K562 (cell line): ENCODE data around the gene ROBO2. TPM values are rescaled to one million over a fixed set of nuclear protein-coding genes. Genes with fewer than 3 reads are reported as not detected.

Source experiments
- ATAC-seq: fragments of 200-7000 bp; cut with Tn5 transposase; 3 replicates; pipeline ENCODE4 v1.9.1; 2020; ENCODE audit warnings: moderate library complexity
- BruUV-seq: library from RNA; stranded (reverse); fragments of 400-500 nt; replicated peaks from 2 replicates; lab custom pipeline; 2021; lab: Mats Ljungman, UMichigan
- CTCF ChIA-PET: fragments of 300-600 bp; formaldehyde crosslinking; extraction: SDS; loops from one replicate; lab custom pipeline; 2021; ENCODE audit warnings: low intra/inter-chr PET ratio; lab: Yijun Ruan, JAX
- POLR2A ChIA-PET: fragments of 300-600, 350-650 bp; sonication (Branson Sonifier 250); formaldehyde crosslinking; extraction: SDS; loops from one replicate; lab custom pipeline; 2021; ENCODE audit warnings: antibody characterized with exemption, inconsistent platforms; lab: Yijun Ruan, JAX
- DNase-seq, 4 experiments: peaks; one replicate each; pipeline versions ENCODE4 v3.0.0 to v3.0.0-alpha.2; 2011 to 2018; ENCODE audit warnings: low spot score in 3 of 4, mixed read lengths in 3 of 4; ENCODE audit errors: extremely low read depth in 1 of 4
- FAIRE-seq: peaks from 2 replicates; lab custom pipeline; 2011; peaks lifted over from hg19 to GRCh38; lab: Jason Lieb, UNC
- H2AFZ ChIP-seq: 2 replicates; pipeline ENCODE4 v1.6.0; 2011; ENCODE audit warnings: low read depth, low read length, control low read depth, inconsistent platforms
- H3K27ac ChIP-seq: fragments of 200-600 bp; 3 replicates; pipeline ENCODE4 v1.8.0; 2011; ENCODE audit warnings: low read depth, mild to moderate bottlenecking, control low read depth, inconsistent platforms, low read length, moderate library complexity, mixed read lengths; ENCODE audit errors: extremely low read depth
- H3K27me3 ChIP-seq, 2 experiments: fragments of 300-600 bp in 1 of 2; 2 replicates in 1 of 2; 3 replicates in 1 of 2; pipeline versions ENCODE4 v1.6.0 to v1.8.0; 2011; ENCODE audit warnings: inconsistent platforms in 2 of 2, low read length in 2 of 2, mild to moderate bottlenecking in 1 of 2, mixed read lengths in 1 of 2, moderate library complexity in 1 of 2; ENCODE audit not compliant: control insufficient read depth in 2 of 2, insufficient read depth in 2 of 2
- H3K36me3 ChIP-seq: fragments of 300-600 bp; 3 replicates; pipeline ENCODE4 v1.8.0; 2011; ENCODE audit warnings: mild to moderate bottlenecking, low read length, inconsistent platforms; ENCODE audit not compliant: control insufficient read depth, insufficient read depth
- H3K4me1 ChIP-seq, 2 experiments: fragments of 200-600 bp in 1 of 2; replicated peaks in 1 of 2; 2 replicates in 1 of 2; 3 replicates in 1 of 2; pipeline versions ENCODE4 v1.5.1 to v1.8.0; 2011; ENCODE audit warnings: inconsistent platforms in 2 of 2, low read length in 2 of 2, mild to moderate bottlenecking in 1 of 2, mixed read lengths in 1 of 2, moderate library complexity in 1 of 2; ENCODE audit not compliant: control insufficient read depth in 2 of 2, insufficient read depth in 2 of 2
- H3K4me2 ChIP-seq: 2 replicates; pipeline ENCODE4 v1.6.1; 2011; ENCODE audit warnings: low read length, control low read depth, inconsistent platforms, mixed read lengths; ENCODE audit not compliant: insufficient read depth
- H3K4me3 ChIP-seq: fragments of 200-600 bp; sonication (generic), shearing (Covaris generic); 2 replicates; pipeline ENCODE4 v1.5.1; 2016; ENCODE audit warnings: control low read depth, inconsistent platforms
- H3K79me2 ChIP-seq: fragments of 200-600 bp; 3 replicates; pipeline ENCODE4 v1.8.0; 2011; ENCODE audit warnings: low read length, inconsistent platforms; ENCODE audit not compliant: control insufficient read depth, insufficient read depth
- H3K9ac ChIP-seq, 2 experiments: 2 replicates each; pipeline versions ENCODE4 v1.6.0 to v1.6.1; 2011; ENCODE audit warnings: low read depth in 2 of 2, low read length in 2 of 2, control low read depth in 1 of 2, inconsistent platforms in 1 of 2, mild to moderate bottlenecking in 1 of 2, mixed read lengths in 1 of 2; ENCODE audit not compliant: insufficient read depth in 1 of 2
- H3K9me1 ChIP-seq: one replicate; pipeline ENCODE4 v1.6.0; 2011; ENCODE audit warnings: inconsistent platforms, mild to moderate bottlenecking, low read length, moderate library complexity; ENCODE audit not compliant: control insufficient read depth, insufficient read depth
- H3K9me3 ChIP-seq: replicated peaks from 2 replicates; pipeline ENCODE4 v1.5.1; 2011; ENCODE audit warnings: low read depth, low read length, inconsistent platforms; ENCODE audit not compliant: control insufficient read depth, insufficient read depth
- H4K20me1 ChIP-seq: replicated peaks from 2 replicates; pipeline ENCODE4 v1.6.1; 2011; ENCODE audit warnings: low read length, inconsistent platforms, mixed read lengths; ENCODE audit not compliant: control insufficient read depth, insufficient read depth
- MLLT1 ChIP-seq, 2 experiments: fragments of 450-650 bp; IDR thresholded peaks; 2 replicates each; pipeline ENCODE4 v1.6.1; 2016
- MTA3 ChIP-seq: fragments of 450-650 bp; formaldehyde crosslinking; IDR thresholded peaks from 2 replicates; pipeline ENCODE4 v1.6.1; 2017; ENCODE audit warnings: mild to moderate bottlenecking, borderline replicate concordance
- OTX1 ChIP-seq: fragments of 450-650 bp; formaldehyde crosslinking; IDR thresholded peaks from 2 replicates; pipeline ENCODE4 v1.4.0; 2022; ENCODE audit warnings: mild to moderate bottlenecking
- ZNF143 ChIP-seq: sonication (generic); formaldehyde crosslinking; IDR thresholded peaks from 2 replicates; pipeline ENCODE4 v1.9.0; 2022; ENCODE audit warnings: mild to moderate bottlenecking, missing genetic modification reagents
- ZNF217 ChIP-seq: sonication (generic); formaldehyde crosslinking; IDR thresholded peaks from 2 replicates; pipeline ENCODE4 v1.8.0; 2022; ENCODE audit warnings: mild to moderate bottlenecking, missing genetic modification reagents
- WGBS: fragments of 100-300 bp; shearing (Covaris generic); methylation state at CpG from one replicate; pipeline ENCODE4 v1.1.6; 2016; ENCODE audit warnings: low coverage, mixed read lengths; ENCODE audit not compliant: insufficient coverage; ENCODE audit errors: missing lambda C conversion rate; 5-methylcytosine and 5-hydroxymethylcytosine counted together
- in situ Hi-C: fragments of 300-500 bp; cut with MboI; formaldehyde crosslinking; loops from 4 replicates; pipeline ENCODE4 v1.15.0; 2018; ENCODE audit warnings: inconsistent platforms, mixed read lengths
- intact Hi-C: fragments of 100-400 bp; cut with micrococcal nuclease; formaldehyde crosslinking; loops from 2 replicates; pipeline ENCODE4 v1.14.2; 2022
- polyA plus RNA-seq, 8 experiments: library from polyadenylated mRNA; depleted of rRNA in 4 of 8; stranded (reverse) in 5 of 8; unstranded in 3 of 8; fragments of >200 nt; fragmentation: Nextera tagmentation in 2 of 8; fragmentation: Illumina TruSeq in 1 of 8; extraction: Ambion mirVana in 2 of 8; extraction: Trizol in 1 of 8; gene quantifications; 2 replicates each; pipeline versions ENCODE4 v1.2.1 to v1.2.3, GENCODE V29; 2011 to 2014; ENCODE audit warnings: inconsistent platforms in 1 of 8, missing spikeins in 1 of 8
- total RNA-seq, 7 experiments: library from RNA; depleted of rRNA in 6 of 7; stranded (reverse); fragments of >200 nt in 6 of 7; fragmentation: Illumina TruSeq in 2 of 7; extraction: Trizol in 2 of 7; gene quantifications; 2 replicates each; pipeline versions ENCODE4 v1.2.1 to v1.2.3, GENCODE V29; 2011 to 2021; ENCODE audit warnings: low replicate concordance in 1 of 7
- TF ChIP-seq, protein P1 (sequence below): sonication (generic); formaldehyde crosslinking; IDR thresholded peaks from 2 replicates; pipeline ENCODE4 v1.8.0; 2023; ENCODE audit warnings: mild to moderate bottlenecking, missing genetic modification reagents
- TF ChIP-seq, protein P2 (sequence below): fragments of 250-450 bp; sonication (Bioruptor Pico); IDR thresholded peaks from 2 replicates; pipeline ENCODE4 v1.8.0; 2021; ENCODE audit warnings: moderate library complexity, mild to moderate bottlenecking, inconsistent platforms

The ROBO2 gene
- total and polyA plus RNA-seq, 9 of the 15 experiments (the other 6 are each of a cell fraction or from before 2014, with no cell fraction given) = 0.84 to 3.0 (median 1.7) TPM

DNA sequence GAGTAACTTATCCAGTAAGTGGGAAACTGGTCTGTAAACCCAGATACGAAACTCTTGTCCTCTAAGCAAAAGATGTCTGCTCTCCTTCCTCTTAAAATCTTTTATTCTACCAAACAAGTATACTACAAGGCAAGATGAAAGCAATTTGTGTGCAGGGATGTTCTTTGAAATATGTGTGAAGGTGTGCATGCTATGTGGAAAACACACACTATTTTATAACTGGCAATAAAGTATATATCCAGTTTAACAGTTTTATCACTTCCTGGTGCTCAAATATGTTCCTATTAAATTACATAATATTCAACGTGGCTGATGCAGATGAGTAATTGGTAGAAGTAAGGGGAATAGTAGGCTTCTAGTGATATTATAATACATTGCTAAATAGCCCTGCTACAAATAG, 566.5 kb downstream of the ROBO2 start:
- H3K36me3 ChIP-seq = no peaks in the 10 kb centered on the region
- no TSS peak for BruUV-seq
- POLR2A ChIA-PET = no interaction called here

More for the DNA sequence above, 566.5 kb downstream of the ROBO2 start:
- no peak overlapping the region for H3K4me2 ChIP-seq
- no peak for FAIRE-seq
- H3K4me3 ChIP-seq = no peak overlapping the region
- DNase-seq = no peak
- no peaks in the 10 kb centered on the region for H3K4me1 ChIP-seq
- in situ Hi-C loops = no loop called here
- no peaks in the 10 kb centered on the region for H3K79me2 ChIP-seq
- intact Hi-C loops = no loop called here
- no peaks in the 10 kb centered on the region for H3K9me3 ChIP-seq
- WGBS = 0% methylated on average over 2 of the region's 2 CpGs
- H2AFZ ChIP-seq = no peak overlapping the region
- no peak for ATAC-seq
- H4K20me1 ChIP-seq = no peaks in the 10 kb centered on the region
- no peak for TF ChIP-seq ZNF217 (CRISPR knock-in tag)
- TF ChIP-seq, protein P1, sequence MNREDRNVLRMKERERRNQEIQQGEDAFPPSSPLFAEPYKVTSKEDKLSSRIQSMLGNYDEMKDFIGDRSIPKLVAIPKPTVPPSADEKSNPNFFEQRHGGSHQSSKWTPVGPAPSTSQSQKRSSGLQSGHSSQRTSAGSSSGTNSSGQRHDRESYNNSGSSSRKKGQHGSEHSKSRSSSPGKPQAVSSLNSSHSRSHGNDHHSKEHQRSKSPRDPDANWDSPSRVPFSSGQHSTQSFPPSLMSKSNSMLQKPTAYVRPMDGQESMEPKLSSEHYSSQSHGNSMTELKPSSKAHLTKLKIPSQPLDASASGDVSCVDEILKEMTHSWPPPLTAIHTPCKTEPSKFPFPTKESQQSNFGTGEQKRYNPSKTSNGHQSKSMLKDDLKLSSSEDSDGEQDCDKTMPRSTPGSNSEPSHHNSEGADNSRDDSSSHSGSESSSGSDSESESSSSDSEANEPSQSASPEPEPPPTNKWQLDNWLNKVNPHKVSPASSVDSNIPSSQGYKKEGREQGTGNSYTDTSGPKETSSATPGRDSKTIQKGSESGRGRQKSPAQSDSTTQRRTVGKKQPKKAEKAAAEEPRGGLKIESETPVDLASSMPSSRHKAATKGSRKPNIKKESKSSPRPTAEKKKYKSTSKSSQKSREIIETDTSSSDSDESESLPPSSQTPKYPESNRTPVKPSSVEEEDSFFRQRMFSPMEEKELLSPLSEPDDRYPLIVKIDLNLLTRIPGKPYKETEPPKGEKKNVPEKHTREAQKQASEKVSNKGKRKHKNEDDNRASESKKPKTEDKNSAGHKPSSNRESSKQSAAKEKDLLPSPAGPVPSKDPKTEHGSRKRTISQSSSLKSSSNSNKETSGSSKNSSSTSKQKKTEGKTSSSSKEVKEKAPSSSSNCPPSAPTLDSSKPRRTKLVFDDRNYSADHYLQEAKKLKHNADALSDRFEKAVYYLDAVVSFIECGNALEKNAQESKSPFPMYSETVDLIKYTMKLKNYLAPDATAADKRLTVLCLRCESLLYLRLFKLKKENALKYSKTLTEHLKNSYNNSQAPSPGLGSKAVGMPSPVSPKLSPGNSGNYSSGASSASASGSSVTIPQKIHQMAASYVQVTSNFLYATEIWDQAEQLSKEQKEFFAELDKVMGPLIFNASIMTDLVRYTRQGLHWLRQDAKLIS (CRISPR knock-in tag) = no peak
- TF ChIP-seq MLLT1 (IDR thresholded peaks at IDR 0.05) = no peak
- TF ChIP-seq OTX1 = no peak
- TF ChIP-seq ZNF143 = no peak
- TF ChIP-seq, protein P2, sequence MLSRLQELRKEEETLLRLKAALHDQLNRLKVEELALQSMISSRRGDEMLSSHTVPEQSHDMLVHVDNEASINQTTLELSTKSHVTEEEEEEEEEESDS (CRISPR knock-in tag) = no peak
- no peak for TF ChIP-seq MTA3
- H3K27ac ChIP-seq = no peak overlapping the region
- CTCF ChIA-PET = no interaction called here
- H3K27me3 ChIP-seq = no peaks in the 10 kb centered on the region
- no peak overlapping the region for H3K9ac ChIP-seq
- H3K9me1 ChIP-seq = no peaks in the 10 kb centered on the region
